GM23338 (cell line): ENCODE data around the gene PCBP3. TPM values are rescaled to one million over a fixed set of nuclear protein-coding genes. Genes with fewer than 3 reads are reported as not detected.

Source experiments
- ATAC-seq: fragments of 200-7000 bp; cut with Tn5 transposase; 3 replicates; pipeline ENCODE4 v1.9.1; 2020
- DNase-seq: peaks from one replicate; pipeline ENCODE4 v3.0.0-alpha.2; 2015; ENCODE audit warnings: low spot score
- H2AFZ ChIP-seq: fragments of 200-600 bp; sonication (generic); 2 replicates; pipeline ENCODE4 v1.8.0; 2016; ENCODE audit warnings: antibody characterized with exemption, mild to moderate bottlenecking, moderate library complexity
- H3F3A ChIP-seq: fragments of 200-600 bp; sonication (generic); replicated peaks from 2 replicates; pipeline ENCODE4 v1.8.0; 2017; ENCODE audit warnings: antibody characterized with exemption, mixed run types, low read depth
- H3K27ac ChIP-seq: fragments of 200-600 bp; sonication (generic); 2 replicates; pipeline ENCODE4 v1.6.1; 2016; ENCODE audit warnings: low read depth
- H3K27me3 ChIP-seq: fragments of 200-600 bp; sonication (generic); 2 replicates; pipeline ENCODE4 v1.8.0; 2016; ENCODE audit warnings: mild to moderate bottlenecking, mixed run types, moderate library complexity; ENCODE audit not compliant: insufficient read depth
- H3K36me3 ChIP-seq: fragments of 200-600 bp; sonication (generic); 2 replicates; pipeline ENCODE4 v1.8.0; 2016; ENCODE audit warnings: mild to moderate bottlenecking; ENCODE audit not compliant: insufficient read depth
- H3K4me1 ChIP-seq: fragments of 200-600 bp; sonication (generic); 2 replicates; pipeline ENCODE4 v1.8.0; 2016; ENCODE audit warnings: mild to moderate bottlenecking, moderate library complexity; ENCODE audit not compliant: insufficient read depth
- H3K4me2 ChIP-seq: fragments of 200-600 bp; sonication (generic); 2 replicates; pipeline ENCODE4 v1.7.1; 2017; ENCODE audit warnings: mixed run types
- H3K4me3 ChIP-seq: fragments of 200-600 bp; sonication (generic); 2 replicates; pipeline ENCODE4 v1.6.1; 2016; ENCODE audit warnings: mixed run types
- H3K79me2 ChIP-seq: fragments of 200-600 bp; sonication (generic); replicated peaks from 2 replicates; pipeline ENCODE4 v1.8.0; 2017; ENCODE audit warnings: mild to moderate bottlenecking; ENCODE audit not compliant: insufficient read depth
- H3K9me2 ChIP-seq: fragments of 200-600 bp; sonication (generic); 2 replicates; pipeline ENCODE4 v1.8.0; 2017; ENCODE audit not compliant: insufficient read depth
- H4K20me1 ChIP-seq: fragments of 200-600 bp; sonication (generic); replicated peaks from 2 replicates; pipeline ENCODE4 v1.8.0; 2017; ENCODE audit warnings: mild to moderate bottlenecking; ENCODE audit not compliant: insufficient read depth
- H3K27ac Mint-ChIP-seq: 2 replicates; pipeline ENCODE4 v1.8.0; 2020; ENCODE audit warnings: inconsistent platforms, mild to moderate bottlenecking, moderate library complexity, mixed read lengths
- H3K27me3 Mint-ChIP-seq: 3 replicates; pipeline ENCODE4 v1.8.0; 2022; ENCODE audit warnings: low read depth, mild to moderate bottlenecking, moderate library complexity, mixed read lengths, inconsistent platforms; ENCODE audit not compliant: insufficient read depth, poor library complexity
- H3K36me3 Mint-ChIP-seq: 3 replicates; pipeline ENCODE4 v1.8.0; 2021; ENCODE audit warnings: low read depth, mild to moderate bottlenecking, inconsistent platforms, moderate library complexity, mixed read lengths
- H3K4me1 Mint-ChIP-seq: 3 replicates; pipeline ENCODE4 v1.8.0; 2020; ENCODE audit warnings: mild to moderate bottlenecking, inconsistent platforms, mixed read lengths
- H3K4me3 Mint-ChIP-seq: 3 replicates; pipeline ENCODE4 v1.8.0; 2021; ENCODE audit warnings: moderate library complexity, mild to moderate bottlenecking, inconsistent platforms, mixed read lengths
- H3K9me3 Mint-ChIP-seq: 3 replicates; pipeline ENCODE4 v1.8.0; 2020; ENCODE audit warnings: moderate library complexity, mild to moderate bottlenecking, inconsistent platforms, mixed read lengths
- CREB1 ChIP-seq: fragments of 250-450 bp; sonication (Bioruptor Pico); IDR thresholded peaks from 2 replicates; pipeline ENCODE4 v1.5.0; 2020; ENCODE audit warnings: low read depth, mild to moderate bottlenecking, moderate library complexity
- CTCF ChIP-seq, 2 experiments: fragments of 200-600 bp in 1 of 2; sonication (generic) in 1 of 2; conservative IDR thresholded peaks; 2 replicates each; pipeline versions ENCODE4 v1.5.1 to v1.6.1; 2016 to 2017; ENCODE audit warnings: antibody characterized with exemption in 2 of 2, low read depth in 2 of 2, mild to moderate bottlenecking in 2 of 2, moderate library complexity in 1 of 2
- ETS1 ChIP-seq: IDR thresholded peaks from 2 replicates; pipeline ENCODE4 v1.6.1; 2016; ENCODE audit warnings: antibody characterized with exemption
- EZH2 ChIP-seq: fragments of 200-600 bp; sonication (generic); IDR thresholded peaks from one replicate; pipeline ENCODE4 v1.8.0; 2017; ENCODE audit warnings: antibody characterized with exemption, mild to moderate bottlenecking, low read depth; ENCODE audit not compliant: unreplicated experiment
- EZH2phosphoT487 ChIP-seq: fragments of 200-600 bp; sonication (generic); IDR thresholded peaks from one replicate; pipeline ENCODE4 v1.8.1; 2018; ENCODE audit warnings: antibody characterized with exemption; ENCODE audit not compliant: unreplicated experiment
- JUNB ChIP-seq: IDR thresholded peaks from one replicate; pipeline ENCODE4 v1.6.1; 2016; ENCODE audit warnings: antibody characterized with exemption; ENCODE audit not compliant: unreplicated experiment
- NANOG ChIP-seq: IDR thresholded peaks from 2 replicates; pipeline ENCODE4 v1.6.1; 2016; ENCODE audit warnings: antibody characterized with exemption, borderline replicate concordance
- POLR2AphosphoS5 ChIP-seq: IDR thresholded peaks from 2 replicates; pipeline ENCODE4 v1.6.1; 2016; ENCODE audit warnings: antibody characterized with exemption, low read depth
- REST ChIP-seq: IDR thresholded peaks from one replicate; pipeline ENCODE4 v1.6.1; 2018; ENCODE audit warnings: antibody characterized with exemption; ENCODE audit not compliant: unreplicated experiment
- STAT1 ChIP-seq: IDR thresholded peaks from one replicate; pipeline ENCODE4 v1.6.1; 2016; ENCODE audit warnings: antibody characterized with exemption; ENCODE audit not compliant: unreplicated experiment
- ZNF114 ChIP-seq: fragments of 250-450 bp; sonication (Bioruptor Pico); IDR thresholded peaks from 2 replicates; pipeline ENCODE4 v1.5.0; 2020; ENCODE audit warnings: mild to moderate bottlenecking, moderate library complexity
- ZNF331 ChIP-seq: fragments of 250-450 bp; sonication (Bioruptor Pico); IDR thresholded peaks from 2 replicates; pipeline ENCODE4 v1.5.0; 2020; ENCODE audit warnings: low read depth, mild to moderate bottlenecking, moderate library complexity
- ZNF462 ChIP-seq: fragments of 250-450 bp; sonication (Bioruptor Pico); IDR thresholded peaks from 2 replicates; pipeline ENCODE4 v1.5.0; 2020; ENCODE audit warnings: mild to moderate bottlenecking, moderate library complexity
- polyA plus RNA-seq: library from polyadenylated mRNA; unstranded; fragments of >200 nt; fragmentation: Nextera tagmentation; extraction: Ambion mirVana; gene quantifications from 2 replicates; pipeline ENCODE4 v1.2.1, GENCODE V29; 2016
- total RNA-seq: library from RNA; depleted of rRNA; stranded (reverse); fragments of >200 nt; shearing (Covaris generic); gene quantifications from 2 replicates; pipeline ENCODE4 v1.2.3, GENCODE V29; 2014

Gene PCBP3
- total and polyA plus RNA-seq, 2 experiments from 2014 or later, result 7.1 to 9.1 TPM

GRCh38 chr21:45635271-45636151 lies 8.0 kb upstream of the PCBP3 start:
- no peak overlapping the region for H3K27ac ChIP-seq
- TF ChIP-seq EZH2phosphoT487 (no peak), ETS1 (no peak), CTCF (conservative IDR thresholded peaks at IDR 0.05; ENCODE audit: low read depth in 2 of 2) (no peak), EZH2 (no peak), CREB1 (CRISPR knock-in tag) (no peak), JUNB (no peak), REST (no peak), POLR2AphosphoS5 (no peak), ZNF114 (CRISPR knock-in tag) (no peak), ZNF462 (CRISPR knock-in tag) (no peak), ZNF331 (CRISPR knock-in tag) (no peak), STAT1 (no peak), NANOG (no peak)
- H3K27ac Mint-ChIP-seq, result no peak overlapping the region
- no peak for ATAC-seq
- no peaks in the 10 kb centered on the region for H3K36me3 ChIP-seq
- H3K4me1 ChIP-seq, result peaks cover under 1% of the 10 kb centered on the region; the same call in 1 of the 2 replicates
- no peaks in the 10 kb centered on the region for H3K27me3 ChIP-seq
- no peaks in the 10 kb centered on the region for H3K79me2 ChIP-seq
- H4K20me1 ChIP-seq, result no peaks in the 10 kb centered on the region
- no peaks in the 10 kb centered on the region for H3K36me3 Mint-ChIP-seq
- no peak overlapping the region for H2AFZ ChIP-seq
- peaks cover 18% of the 10 kb centered on the region for H3F3A ChIP-seq
- H3K9me3 Mint-ChIP-seq, result no peaks in the 10 kb centered on the region; the same call in 2 of the 3 replicates
- H3K4me3 Mint-ChIP-seq, result no peak overlapping the region
- no peak overlapping the region for H3K4me2 ChIP-seq
- H3K4me3 ChIP-seq, result no peak overlapping the region
- peaks cover 12% of the 10 kb centered on the region; the same call in 1 of the 2 replicates for H3K9me2 ChIP-seq
- DNase-seq, result no peak
- peaks cover 15% of the 10 kb centered on the region for H3K4me1 Mint-ChIP-seq
- H3K27me3 Mint-ChIP-seq, result peaks cover 6% of the 10 kb centered on the region
